SK-N-MC (cell line): ENCODE data around the gene ZNF580.

ENCODE experiments used
- EZH2 ChIP-seq: fragments of 200-600 bp; sonication (generic); IDR thresholded peaks from one replicate; pipeline ENCODE4 v1.6.1; 2017; ENCODE audit warnings: antibody characterized with exemption
- FOXP2 ChIP-seq: optimal IDR thresholded peaks from 2 replicates; pipeline ENCODE3; 2011; ENCODE audit warnings: mild to moderate bottlenecking, moderate library complexity; ENCODE audit not compliant: insufficient read depth; ENCODE audit errors: extremely low read length, control extremely low read depth
- POLR2AphosphoS5 ChIP-seq: IDR thresholded peaks from 2 replicates; pipeline ENCODE4 v1.6.1; 2012; ENCODE audit warnings: mild to moderate bottlenecking, low read depth, low read length, borderline replicate concordance

- TF ChIP-seq EZH2: no peak
- TF ChIP-seq POLR2AphosphoS5: no peak
- no peak for TF ChIP-seq FOXP2
Observed at GRCh38 chr19:55598034-55598433, 42.8 kb upstream of the ZNF580 start.
